PC-3 (cell line): Measurements from ENCODE around the gene TRAPPC2L. TPM values are rescaled to one million over a fixed set of nuclear protein-coding genes. Genes with fewer than 3 reads are reported as not detected.

ENCODE experiments used
- ATAC-seq: fragments of 200-7000 bp; cut with Tn5 transposase; 2 replicates; pipeline ENCODE4 v1.9.1; 2020; ENCODE audit warnings: mild to moderate bottlenecking, moderate library complexity
- Bru-seq: library from RNA; stranded (reverse); fragments of 400-500 nt; gene quantifications from one replicate; lab custom pipeline; 2021; lab: Mats Ljungman, UMichigan
- BruChase-seq, 2 experiments: library from RNA; stranded (reverse); fragments of 400-500 nt; gene quantifications; one replicate each; lab custom pipeline; 2021; lab: Mats Ljungman, UMichigan
- BruUV-seq: library from RNA; stranded (reverse); fragments of 400-500 nt; replicated peaks from 2 replicates; lab custom pipeline; 2021; lab: Mats Ljungman, UMichigan
- CTCF ChIA-PET: fragments of 300-600 bp; sonication (Branson Sonifier 250); formaldehyde crosslinking; loops from one replicate; lab custom pipeline; 2022; ENCODE audit warnings: antibody characterized with exemption; lab: Charles Lee
- POLR2A ChIA-PET: fragments of 300-600 bp; sonication (Branson Sonifier 250); formaldehyde crosslinking; loops from one replicate; lab custom pipeline; 2022; ENCODE audit warnings: antibody characterized with exemption; ENCODE audit not compliant: unreplicated experiment; lab: Charles Lee
- DNase-seq: peaks from one replicate; pipeline ENCODE4 v3.0.0-alpha.2; 2015
- H2AFZ ChIP-seq: fragments of 300-600 bp; sonication (generic); 2 replicates; pipeline ENCODE4 v1.6.0; 2016; ENCODE audit warnings: antibody characterized with exemption, low read length
- H3F3A ChIP-seq: fragments of 300-600 bp; sonication (generic); one replicate; pipeline ENCODE4 v1.6.0; 2017; ENCODE audit warnings: antibody characterized with exemption, low read length, control low read depth, mild to moderate bottlenecking; ENCODE audit not compliant: unreplicated experiment
- H3K27ac ChIP-seq: fragments of 300-600 bp; sonication (generic); 2 replicates; pipeline ENCODE4 v1.5.1; 2016; ENCODE audit warnings: mild to moderate bottlenecking, low read length
- H3K27me3 ChIP-seq: fragments of 300-600 bp; sonication (generic); 2 replicates; pipeline ENCODE4 v1.6.1; 2016; ENCODE audit warnings: low read length, mixed read lengths
- H3K36me3 ChIP-seq: fragments of 300-600 bp; sonication (generic); 2 replicates; pipeline ENCODE4 v1.6.1; 2016; ENCODE audit warnings: low read depth, mixed run types, low read length, mixed read lengths
- H3K4me1 ChIP-seq: fragments of 300-600 bp; sonication (generic); 2 replicates; pipeline ENCODE4 v1.5.1; 2016; ENCODE audit warnings: low read length; ENCODE audit not compliant: insufficient read depth
- H3K4me2 ChIP-seq: fragments of 300-600 bp; sonication (generic); 2 replicates; pipeline ENCODE4 v1.6.0; 2016; ENCODE audit warnings: low read length
- H3K4me3 ChIP-seq: fragments of 300-600 bp; sonication (generic); 2 replicates; pipeline ENCODE4 v1.5.1; 2016; ENCODE audit warnings: mild to moderate bottlenecking, low read length, mixed read lengths
- H3K79me2 ChIP-seq: fragments of 300-600 bp; sonication (generic); 2 replicates; pipeline ENCODE4 v1.6.1; 2017; ENCODE audit warnings: low read length, mixed read lengths
- H3K9ac ChIP-seq: fragments of 300-600 bp; sonication (generic); 2 replicates; pipeline ENCODE4 v1.6.0; 2016; ENCODE audit warnings: mild to moderate bottlenecking, low read length
- H3K9me2 ChIP-seq: fragments of 300-600 bp; sonication (generic); replicated peaks from 2 replicates; pipeline ENCODE4 v1.6.1; 2016; ENCODE audit warnings: mixed run types, low read length, mixed read lengths
- H3K9me3 ChIP-seq: fragments of 300-600 bp; sonication (generic); 2 replicates; pipeline ENCODE4 v1.6.1; 2016; ENCODE audit warnings: low read length, mixed read lengths
- H4K20me1 ChIP-seq: fragments of 300-600 bp; sonication (generic); 2 replicates; pipeline ENCODE4 v1.6.1; 2016; ENCODE audit warnings: low read length, mixed read lengths
- EZH2 ChIP-seq: fragments of 300-600 bp; sonication (generic); IDR thresholded peaks from one replicate; pipeline ENCODE4 v1.6.1; 2017; ENCODE audit warnings: antibody characterized with exemption, mild to moderate bottlenecking, low read length; ENCODE audit not compliant: unreplicated experiment
- EZH2phosphoT487 ChIP-seq: fragments of 300-600 bp; sonication (generic); IDR thresholded peaks from 2 replicates; pipeline ENCODE4 v1.6.1; 2018; ENCODE audit warnings: mild to moderate bottlenecking, antibody characterized with exemption, low read length, borderline replicate concordance
- intact Hi-C: fragments of 100-400 bp; cut with micrococcal nuclease; formaldehyde crosslinking; loops from 2 replicates; pipeline ENCODE4 v1.9.0; 2023
- long read RNA-seq: library from polyadenylated mRNA; unstranded; transcript quantifications from one replicate; pipeline ENCODE4 v2.0.0, GENCODE V29; 2021; ENCODE audit not compliant: unreplicated experiment
- total RNA-seq: library from RNA; depleted of rRNA; stranded (reverse); fragments of >200 nt; gene quantifications from 2 replicates; pipeline ENCODE4 v1.2.3, GENCODE V29; 2014; rRNA removed
- TF ChIP-seq, protein P1 (sequence below): fragments of 300-600 bp; sonication (generic); conservative IDR thresholded peaks from 2 replicates; pipeline ENCODE4 v1.5.1; 2017; ENCODE audit warnings: antibody characterized with exemption, low read depth, mild to moderate bottlenecking, low read length

Gene TRAPPC2L, protein sequence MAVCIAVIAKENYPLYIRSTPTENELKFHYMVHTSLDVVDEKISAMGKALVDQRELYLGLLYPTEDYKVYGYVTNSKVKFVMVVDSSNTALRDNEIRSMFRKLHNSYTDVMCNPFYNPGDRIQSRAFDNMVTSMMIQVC
- total RNA-seq (42.0 and 77.5 TPM in 2 replicates), Bru-seq, nascent RNA (percentile 63 among the genes with signal in this experiment), BruChase-seq, experiment 1, labeled RNA remaining after a 6-hour chase (percentile 85 among the genes with signal in this experiment), BruChase-seq, experiment 2, labeled RNA remaining after a 2-hour chase (percentile 76 among the genes with signal in this experiment)
- long read RNA-seq, transcript TRAPPC2L-201 (5 exons, 2,215 nt): major isoform, 21 of 128 reads
- long read RNA-seq, transcript TRAPPC2L-209 (5 exons, 1,084 nt): minor isoform, 8 of 128 reads
- long read RNA-seq, partial matches to known transcripts: 13 of 128 reads
- long read RNA-seq, other reads (novel, unspliced or antisense): 82 of 128 reads

DNA sequence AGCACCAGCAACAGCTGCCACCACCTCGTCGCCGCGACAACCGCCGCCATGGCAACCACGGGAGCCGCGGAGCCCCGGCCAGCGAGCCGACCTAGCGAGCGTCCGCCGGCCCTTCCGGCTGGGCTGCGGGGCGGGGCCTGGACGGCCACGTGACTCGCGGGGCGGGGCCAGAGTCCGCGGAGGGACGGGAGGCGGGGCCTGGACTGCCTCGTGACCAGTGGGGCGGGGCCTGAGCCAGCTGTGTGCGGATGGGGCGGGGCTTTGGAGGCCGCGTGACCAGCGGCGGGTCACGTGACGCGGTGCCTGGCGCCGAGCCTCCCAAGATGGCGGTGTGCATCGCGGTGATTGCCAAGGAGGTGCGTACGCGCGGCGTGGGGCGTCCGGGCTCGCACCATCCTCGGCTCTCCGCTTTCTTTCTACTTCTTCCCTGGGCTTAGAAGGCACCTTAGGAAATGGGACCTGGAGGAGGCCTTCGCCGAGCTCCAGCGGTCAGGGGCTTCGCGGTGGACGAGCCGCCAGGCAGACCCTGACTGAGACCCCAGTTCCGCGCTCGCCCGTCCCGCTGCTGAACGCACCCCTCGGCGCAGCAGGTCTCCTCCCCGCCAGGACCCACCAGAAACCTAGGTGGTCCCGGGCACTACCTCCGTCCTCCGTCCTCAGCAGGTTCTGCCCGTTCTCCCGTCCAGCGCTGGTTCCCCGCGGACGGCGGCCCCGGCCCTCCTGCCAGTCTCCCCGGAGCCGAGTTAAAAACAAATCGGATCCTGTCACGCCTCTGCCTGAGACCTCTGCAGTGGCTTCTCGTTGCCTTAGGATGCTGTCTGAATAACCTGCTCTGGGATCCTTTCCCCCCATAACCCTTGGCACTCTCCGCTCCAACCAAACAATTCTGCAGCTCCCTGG is at the start of gene TRAPPC2L, which contains the start of gene GALNS:
Gene TRAPPC2L, plus strand, starts transcription at position 300 of the 900 bp plus-strand sequence. Its CDS starts 24 bp downstream, at position 324.
Gene GALNS, minus strand, starts transcription at position 120 of the 900 bp plus-strand sequence. Its CDS starts 70 bp downstream, at position 50.
- Histone ChIP-seq H3K79me2 (peaks cover 25% of the 10 kb centered on the region), H3K9me2 (no peaks in the 10 kb centered on the region), H3K9me3 (no peaks in the 10 kb centered on the region), H3F3A (no peaks in the 10 kb centered on the region), H3K27me3 (no peaks in the 10 kb centered on the region), H3K4me2 (peak within 1 kb of the TSS; percentile 99), H3K36me3 (no peaks in the 10 kb centered on the region), H2AFZ (peak within 1 kb of the TSS; percentile 95), H3K4me3 (peak within 1 kb of the TSS; percentile 99), H3K27ac (peak within 1 kb of the TSS; percentile 37), H4K20me1 (no peaks in the 10 kb centered on the region), H3K4me1 (0 out of 2 replicates have a peak, but pooled peaks cover 6% of the 10 kb centered on the region), H3K9ac (peak within 1 kb of the TSS; percentile 94)
- ChIA-PET CTCF (interaction anchor here (0.7 to 1.9 kb wide), 4 partner anchors 46 to 120 kb away, joined by 3 to 9 read pairs (median 4); partner anchors contain the start of gene APRT), POLR2A (no interaction called here)
- ATAC-seq (peak; percentile 80), DNase-seq (peak; percentile 90)
- intact Hi-C loops: no loop called here
- no TSS peak for BruUV-seq
- TF ChIP-seq, protein P1, sequence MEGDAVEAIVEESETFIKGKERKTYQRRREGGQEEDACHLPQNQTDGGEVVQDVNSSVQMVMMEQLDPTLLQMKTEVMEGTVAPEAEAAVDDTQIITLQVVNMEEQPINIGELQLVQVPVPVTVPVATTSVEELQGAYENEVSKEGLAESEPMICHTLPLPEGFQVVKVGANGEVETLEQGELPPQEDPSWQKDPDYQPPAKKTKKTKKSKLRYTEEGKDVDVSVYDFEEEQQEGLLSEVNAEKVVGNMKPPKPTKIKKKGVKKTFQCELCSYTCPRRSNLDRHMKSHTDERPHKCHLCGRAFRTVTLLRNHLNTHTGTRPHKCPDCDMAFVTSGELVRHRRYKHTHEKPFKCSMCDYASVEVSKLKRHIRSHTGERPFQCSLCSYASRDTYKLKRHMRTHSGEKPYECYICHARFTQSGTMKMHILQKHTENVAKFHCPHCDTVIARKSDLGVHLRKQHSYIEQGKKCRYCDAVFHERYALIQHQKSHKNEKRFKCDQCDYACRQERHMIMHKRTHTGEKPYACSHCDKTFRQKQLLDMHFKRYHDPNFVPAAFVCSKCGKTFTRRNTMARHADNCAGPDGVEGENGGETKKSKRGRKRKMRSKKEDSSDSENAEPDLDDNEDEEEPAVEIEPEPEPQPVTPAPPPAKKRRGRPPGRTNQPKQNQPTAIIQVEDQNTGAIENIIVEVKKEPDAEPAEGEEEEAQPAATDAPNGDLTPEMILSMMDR: no peak

DNA sequence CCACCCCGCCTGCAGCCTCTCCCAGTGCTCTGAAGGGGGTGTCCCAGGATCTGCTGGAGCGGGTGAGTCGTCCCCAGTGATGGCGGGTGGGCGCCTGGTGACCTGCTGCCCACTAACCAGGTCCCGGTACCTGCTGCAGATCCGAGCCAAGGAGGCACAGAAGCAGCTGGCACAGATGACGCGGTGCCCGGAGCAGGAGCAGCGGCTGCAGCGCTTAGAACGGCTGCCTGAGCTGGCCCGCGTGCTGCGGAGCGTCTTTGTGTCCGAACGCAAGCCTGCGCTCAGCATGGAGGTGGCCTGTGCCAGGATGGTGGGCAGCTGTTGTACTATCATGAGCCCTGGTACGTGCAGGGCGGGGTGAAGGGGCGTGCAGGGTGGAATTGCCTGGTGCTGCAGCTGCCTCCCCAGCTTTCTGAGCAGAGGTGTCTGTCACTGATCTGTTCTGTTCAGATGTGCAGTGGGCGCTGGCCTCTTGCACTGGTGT is 49.7 kb upstream of the TRAPPC2L start:
- Histone ChIP-seq H3K4me2 (no peak overlapping the region), H3K4me1 (peaks cover 17% of the 10 kb centered on the region), H3K4me3 (no peak overlapping the region), H2AFZ (no peak overlapping the region), H3K9me2 (no peaks in the 10 kb centered on the region), H3K27ac (no peak overlapping the region), H3K27me3 (no peaks in the 10 kb centered on the region), H4K20me1 (peaks cover 8% of the 10 kb centered on the region; the same call in 1 of the 2 replicates), H3K9me3 (no peaks in the 10 kb centered on the region), H3K79me2 (peaks cover 51% of the 10 kb centered on the region), H3F3A (no peaks in the 10 kb centered on the region), H3K36me3 (peaks cover 12% of the 10 kb centered on the region; the same call in 1 of the 2 replicates), H3K9ac (no peak overlapping the region)
- intact Hi-C loops: no loop called here
- BruUV-seq: no TSS peak
- TF ChIP-seq EZH2 (no peak), EZH2phosphoT487 (no peak)
- TF ChIP-seq, protein P1: no peak
- no peak for ATAC-seq
- ChIA-PET CTCF (no interaction called here), POLR2A (no interaction called here)
- no peak for DNase-seq
